ENCODE data around the gene SLC37A3. TPM values are rescaled to one million over a fixed set of nuclear protein-coding genes. Genes with fewer than 3 reads are reported as not detected.
"Not testable (repeated sequence)": the region's sequence is repeated elsewhere in the genome, so short reads cannot be mapped to it uniquely, and the experiment has no call there.

Gene SLC37A3
- total RNA-seq, 4 donors from 2014 or later: 35.2 to 87.2 (median 52.7) TPM

DNA sequence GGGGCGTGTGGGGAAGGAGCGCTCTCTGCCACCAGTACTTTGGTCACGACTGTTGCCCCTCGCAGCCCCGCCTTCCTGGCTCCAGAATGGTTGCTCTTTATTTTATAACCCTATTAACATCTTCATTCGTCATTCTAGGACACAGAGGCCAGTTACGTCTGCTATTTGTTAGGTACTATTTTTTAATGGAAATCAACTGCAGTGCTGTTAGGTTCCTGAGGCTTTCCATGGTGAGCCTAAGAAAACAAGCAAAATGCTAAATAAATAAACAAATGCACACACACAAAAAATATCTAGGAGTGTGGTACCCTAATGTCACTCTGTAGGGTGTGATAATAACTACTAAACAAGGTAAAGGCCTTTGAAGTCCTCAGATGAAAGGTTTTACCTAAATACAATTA is 71.1 kb downstream of the SLC37A3 start:
- H3K4me3 ChIP-seq: no peak overlapping the region
- no peaks in the 10 kb centered on the region for H3K27me3 ChIP-seq
- 37 to 67% methylated on average over 2 to 7 of the region's 7 CpGs for WGBS, 2 donors (ENCODE audit: low coverage in 1 of 2)
- TF ChIP-seq EP300 (IDR thresholded peaks at IDR 0.05) (no peak), POLR2AphosphoS5 (IDR thresholded peaks at IDR 0.05) (no peak), POLR2A (IDR thresholded peaks at IDR 0.05) (no peak)
- TF ChIP-seq, protein P1, sequence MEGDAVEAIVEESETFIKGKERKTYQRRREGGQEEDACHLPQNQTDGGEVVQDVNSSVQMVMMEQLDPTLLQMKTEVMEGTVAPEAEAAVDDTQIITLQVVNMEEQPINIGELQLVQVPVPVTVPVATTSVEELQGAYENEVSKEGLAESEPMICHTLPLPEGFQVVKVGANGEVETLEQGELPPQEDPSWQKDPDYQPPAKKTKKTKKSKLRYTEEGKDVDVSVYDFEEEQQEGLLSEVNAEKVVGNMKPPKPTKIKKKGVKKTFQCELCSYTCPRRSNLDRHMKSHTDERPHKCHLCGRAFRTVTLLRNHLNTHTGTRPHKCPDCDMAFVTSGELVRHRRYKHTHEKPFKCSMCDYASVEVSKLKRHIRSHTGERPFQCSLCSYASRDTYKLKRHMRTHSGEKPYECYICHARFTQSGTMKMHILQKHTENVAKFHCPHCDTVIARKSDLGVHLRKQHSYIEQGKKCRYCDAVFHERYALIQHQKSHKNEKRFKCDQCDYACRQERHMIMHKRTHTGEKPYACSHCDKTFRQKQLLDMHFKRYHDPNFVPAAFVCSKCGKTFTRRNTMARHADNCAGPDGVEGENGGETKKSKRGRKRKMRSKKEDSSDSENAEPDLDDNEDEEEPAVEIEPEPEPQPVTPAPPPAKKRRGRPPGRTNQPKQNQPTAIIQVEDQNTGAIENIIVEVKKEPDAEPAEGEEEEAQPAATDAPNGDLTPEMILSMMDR (IDR thresholded peaks at IDR 0.05): no peak
- H3K4me1 ChIP-seq: peaks cover 0 to 17% (median 5%) of the 10 kb centered on the region in 3 donors
- no peak overlapping the region for H3K27ac ChIP-seq
- no peaks in the 10 kb centered on the region for H3K9me3 ChIP-seq
- no peaks in the 10 kb centered on the region for H3K36me3 ChIP-seq
- no peak for ATAC-seq

DNA sequence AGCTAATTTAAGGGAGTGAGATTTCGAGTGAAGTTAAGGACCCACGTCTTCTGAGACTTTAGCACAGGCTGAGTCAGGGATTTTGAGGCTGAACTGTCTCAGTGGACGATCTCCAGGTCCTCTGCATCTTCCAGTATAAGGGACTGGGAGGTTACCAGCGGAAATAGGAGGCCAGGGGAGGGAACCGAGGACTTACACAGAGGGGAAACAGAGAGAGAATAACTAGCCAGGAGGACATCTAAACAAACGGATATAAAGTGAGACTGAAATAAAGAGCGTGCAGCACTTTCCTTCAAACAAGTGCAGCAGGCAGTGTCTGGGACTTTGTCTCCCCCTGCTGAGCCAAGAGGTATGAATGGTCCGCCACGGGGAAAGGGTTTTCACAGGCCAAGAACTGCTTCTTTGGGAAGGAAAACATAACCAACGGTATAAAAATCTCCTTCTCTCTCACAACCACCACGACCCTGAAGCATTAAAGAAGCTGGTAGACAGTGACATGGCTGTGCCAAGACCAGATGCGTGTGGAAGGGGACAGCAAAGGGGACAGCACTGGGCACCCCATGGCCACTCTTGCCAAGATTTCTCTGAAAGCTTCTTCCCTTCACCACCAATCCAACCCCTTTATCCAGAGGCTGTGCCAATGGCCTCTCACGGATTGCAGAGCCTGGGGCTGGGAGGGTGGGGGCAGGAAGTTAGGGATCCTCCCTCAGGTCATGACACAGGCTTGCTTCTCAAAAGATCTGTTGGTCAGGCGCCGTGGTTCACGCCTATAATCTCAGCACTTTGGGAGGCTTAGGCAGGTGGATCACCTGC is 72.0 kb downstream of the SLC37A3 start:
- TF ChIP-seq POLR2A (IDR thresholded peaks at IDR 0.05) (no peak), POLR2AphosphoS5 (IDR thresholded peaks at IDR 0.05) (peak; percentile 50), EP300 (IDR thresholded peaks at IDR 0.05) (no peak)
- TF ChIP-seq, protein P1 (IDR thresholded peaks at IDR 0.05): peak; percentile 45 to 82 (median 74)
- peak overlapping the region in 3 of 4 donors; percentile 52 to 60 (median 56) for H3K27ac ChIP-seq
- no peaks in the 10 kb centered on the region for H3K27me3 ChIP-seq
- WGBS, 2 donors (ENCODE audit: low coverage in 1 of 2): 0 to 5% methylated on average over 8 to 13 of the region's 16 CpGs
- no peaks in the 10 kb centered on the region for H3K9me3 ChIP-seq
- peak; percentile 87 for ATAC-seq
- H3K4me3 ChIP-seq: peak overlapping the region in 1 of 2 donors; percentile 16
- H3K4me1 ChIP-seq: peaks cover 0 to 17% (median 5%) of the 10 kb centered on the region in 3 donors
- no peaks in the 10 kb centered on the region for H3K36me3 ChIP-seq

DNA sequence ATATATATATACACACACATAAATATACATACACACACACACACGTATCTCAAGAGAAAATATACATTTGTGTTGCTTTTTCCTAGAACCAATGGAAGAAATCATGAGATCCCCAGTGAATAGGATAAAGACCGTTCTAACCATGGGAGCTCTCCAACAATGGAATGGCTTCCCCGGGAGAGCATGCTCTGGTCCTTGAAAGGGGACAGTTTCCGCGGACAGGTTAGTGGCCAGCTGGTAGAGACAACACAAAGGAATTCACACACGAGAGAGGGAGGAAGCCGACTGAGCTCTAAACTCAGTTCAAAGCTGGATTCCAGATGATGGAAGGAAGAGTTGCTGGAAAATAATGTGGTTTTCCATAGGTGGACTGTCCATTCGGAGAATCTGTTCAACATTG is 72.7 kb downstream of the SLC37A3 start:
- no peaks in the 10 kb centered on the region for H3K36me3 ChIP-seq
- 69 to 81% methylated on average over 2 to 8 of the region's 8 CpGs for WGBS, 2 donors (ENCODE audit: low coverage in 1 of 2)
- H3K27ac ChIP-seq: peak overlapping the region in 1 of 4 donors; percentile 60
- peaks cover 0 to 17% (median 5%) of the 10 kb centered on the region in 3 donors for H3K4me1 ChIP-seq
- no peak overlapping the region for H3K4me3 ChIP-seq
- no peaks in the 10 kb centered on the region for H3K9me3 ChIP-seq
- TF ChIP-seq, protein P1 (IDR thresholded peaks at IDR 0.05): no peak
- no peak for TF ChIP-seq POLR2AphosphoS5 (IDR thresholded peaks at IDR 0.05)
- no peak for TF ChIP-seq EP300 (IDR thresholded peaks at IDR 0.05)
- no peak for TF ChIP-seq POLR2A (IDR thresholded peaks at IDR 0.05)
- no peak for ATAC-seq
- H3K27me3 ChIP-seq: no peaks in the 10 kb centered on the region

DNA sequence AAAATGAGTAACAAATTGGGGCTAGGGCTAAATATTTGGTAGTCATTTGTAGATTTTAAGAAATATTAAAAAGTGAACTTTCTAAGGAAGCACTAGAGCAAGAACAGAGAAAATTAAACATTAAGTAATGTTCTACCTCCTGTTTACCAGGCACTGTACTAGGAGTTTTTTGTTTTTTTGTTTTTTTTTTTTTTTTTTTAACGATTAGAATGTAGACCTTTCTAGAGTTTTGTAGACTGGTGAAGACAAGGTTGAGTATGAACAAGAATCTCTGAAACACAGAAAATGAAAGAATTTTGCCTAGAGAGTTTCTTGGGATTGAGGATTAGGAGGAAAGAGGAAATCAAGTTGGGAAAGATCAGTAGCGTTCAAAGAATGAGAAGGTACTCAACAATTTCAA is 73.6 kb downstream of the SLC37A3 start:
- H3K27ac ChIP-seq: no peak overlapping the region
- WGBS, 2 donors (ENCODE audit: low coverage in 1 of 2): 87 to 89% methylated on average over 1 to 2 of the region's 2 CpGs
- ATAC-seq: no peak
- no peaks in the 10 kb centered on the region for H3K9me3 ChIP-seq
- H3K27me3 ChIP-seq: no peaks in the 10 kb centered on the region
- no peaks in the 10 kb centered on the region for H3K36me3 ChIP-seq
- no peak overlapping the region for H3K4me3 ChIP-seq
- H3K4me1 ChIP-seq: peaks cover 0 to 17% (median 5%) of the 10 kb centered on the region in 3 donors
- no peak for TF ChIP-seq EP300 (IDR thresholded peaks at IDR 0.05)
- no peak for TF ChIP-seq POLR2A (IDR thresholded peaks at IDR 0.05)
- no peak for TF ChIP-seq POLR2AphosphoS5 (IDR thresholded peaks at IDR 0.05)
- TF ChIP-seq, protein P1 (IDR thresholded peaks at IDR 0.05): no peak

DNA sequence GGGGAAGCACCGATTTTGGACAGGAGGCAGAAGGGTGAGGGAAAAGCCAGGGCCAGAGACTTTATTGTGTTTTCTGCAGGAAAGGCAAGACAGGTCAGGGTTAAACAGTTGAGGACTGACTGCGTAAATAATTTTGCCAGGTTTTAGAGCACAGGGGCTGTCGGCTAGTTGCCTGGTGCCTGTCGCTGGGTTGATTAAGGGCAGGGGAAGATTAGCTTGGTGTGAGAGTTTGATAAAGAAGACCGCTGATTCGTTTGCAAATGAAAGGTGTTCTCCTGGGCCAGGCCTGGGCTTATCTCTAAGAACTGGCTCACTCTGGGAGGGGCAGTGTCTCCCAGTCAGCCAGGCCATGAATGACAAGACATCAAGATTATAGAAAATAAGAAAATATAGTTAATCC is 75.6 kb downstream of the SLC37A3 start:
- ATAC-seq: no peak
- Histone ChIP-seq H3K4me3 (no peak overlapping the region), H3K27ac (no peak overlapping the region), H3K36me3 (no peaks in the 10 kb centered on the region), H3K27me3 (no peaks in the 10 kb centered on the region), H3K4me1 (peaks cover 0 to 17% (median 5%) of the 10 kb centered on the region in 3 donors), H3K9me3 (no peaks in the 10 kb centered on the region)
- TF ChIP-seq, protein P1 (IDR thresholded peaks at IDR 0.05): no peak
- TF ChIP-seq POLR2AphosphoS5 (IDR thresholded peaks at IDR 0.05) (no peak), POLR2A (IDR thresholded peaks at IDR 0.05) (no peak), EP300 (IDR thresholded peaks at IDR 0.05) (no peak)
- 71 to 76% methylated on average over 6 of the region's 6 CpGs for WGBS, 2 donors (ENCODE audit: low coverage in 1 of 2)

DNA sequence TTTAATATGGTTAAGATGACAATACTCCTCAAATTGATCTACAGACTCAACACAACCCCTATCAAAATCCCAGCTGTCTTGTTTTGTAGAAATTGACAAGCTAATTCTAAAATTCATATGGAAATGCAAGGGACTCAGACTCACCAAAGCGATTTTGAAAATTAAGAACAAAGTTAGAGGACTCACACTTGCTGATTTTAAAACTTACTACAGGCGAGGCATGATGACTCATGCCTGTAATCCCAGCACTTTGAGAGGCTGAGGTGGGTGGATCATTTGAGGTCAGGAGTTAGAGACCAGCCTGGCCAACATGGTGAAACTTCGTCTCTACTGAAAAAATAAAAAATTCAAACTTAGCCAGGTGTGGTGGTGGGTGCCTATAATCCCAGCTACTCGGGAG is 78.3 kb downstream of the SLC37A3 start:
- not testable (repeated sequence) for H3K36me3 ChIP-seq, H3K9me3 ChIP-seq, H3K27me3 ChIP-seq, ATAC-seq, H3K27ac ChIP-seq, H3K4me3 ChIP-seq
- 94% methylated on average over 4 of the region's 4 CpGs for WGBS, 2 donors (ENCODE audit: low coverage in 1 of 2)
- peaks cover 0 to 22% (median 10%) of the 10 kb centered on the region in 3 donors for H3K4me1 ChIP-seq

All from gastroesophageal sphincter (tissue), 4 donors.